GM18499 (cell line): ENCODE measurements around the gene SAMD11.
"Not testable (repeated sequence)": the region's sequence is repeated elsewhere in the genome, so short reads cannot be mapped to it uniquely, and the experiment has no call there.

Source experiments
- ATAC-seq: cut with Tn5 transposase; IDR thresholded peaks from one replicate; pipeline ENCODE4 v1.9.1; 2021; ENCODE audit warnings: moderate number of reproducible peaks; ENCODE audit not compliant: insufficient read depth, unreplicated experiment

The SAMD11 gene

GRCh38 chr1:970973-971730 is 47.4 kb downstream of the SAMD11 start:
- no peak for ATAC-seq

- no peak for ATAC-seq
Measured at GRCh38 chr1:971751-972506, 48.2 kb downstream of the SAMD11 start.

- ATAC-seq = no peak
Measured at GRCh38 chr1:972726-973458, 49.2 kb downstream of the SAMD11 start.

GRCh38 chr1:973459-974292 is 50.0 kb downstream of the SAMD11 start:
- ATAC-seq = no peak

- no peak for ATAC-seq
Measured at GRCh38 chr1:974293-974640, 50.5 kb downstream of the SAMD11 start.

GRCh38 chr1:974687-975328 is 51.1 kb downstream of the SAMD11 start:
- ATAC-seq = no peak

GRCh38 chr1:975365-975764 is 51.6 kb downstream of the SAMD11 start:
- no peak for ATAC-seq

GRCh38 chr1:975896-976683 is 52.4 kb downstream of the SAMD11 start:
- ATAC-seq = no peak

- not testable (repeated sequence) for ATAC-seq
Measured at GRCh38 chr1:976791-977190, 53.1 kb downstream of the SAMD11 start.

- no peak for ATAC-seq
Measured at GRCh38 chr1:978069-978834, 54.5 kb downstream of the SAMD11 start.

- ATAC-seq = no peak
Measured at GRCh38 chr1:978835-979743, 55.4 kb downstream of the SAMD11 start.

- ATAC-seq = no peak
Measured at GRCh38 chr1:979744-980072, 56.0 kb downstream of the SAMD11 start.

GRCh38 chr1:980137-980571 is 56.4 kb downstream of the SAMD11 start:
- no peak for ATAC-seq

GRCh38 chr1:980602-981395 is 57.1 kb downstream of the SAMD11 start:
- ATAC-seq = no peak

- no peak for ATAC-seq
Measured at GRCh38 chr1:981491-981954, 57.8 kb downstream of the SAMD11 start.

GRCh38 chr1:981955-982558 is 58.3 kb downstream of the SAMD11 start, which contains the start of gene PERM1:
Gene PERM1 (minus strand): TSS chr1:982093. CDS start chr1:981029, 1,064 bp downstream.
- ATAC-seq = no peak
